ENCODE data around the gene CLASP2. TPM values are rescaled to one million over a fixed set of nuclear protein-coding genes. Genes with fewer than 3 reads are reported as not detected.

Gene CLASP2
- total RNA-seq, 5 donors from 2014 or later (not counting 1 experiment from before 2014, with no cell fraction given), result 54.0 to 80.1 (median 60.5) TPM

GRCh38 chr3:33547101-33547500 is 171.0 kb downstream of the CLASP2 start:
- no peak overlapping the region for H3K27ac ChIP-seq (ENCODE audit: low read length)
- H3K4me1 ChIP-seq (ENCODE audit: control insufficient read depth in 1 of 2, extremely low read depth in 1 of 2, insufficient read depth in 2 of 2, low read length in 2 of 2), result no peaks in the 10 kb centered on the region
- Mint-ChIP-seq H3K9me3 (peaks cover 0 to 4% (median 0%) of the 10 kb centered on the region in 3 donors), H3K27me3 (no peaks in the 10 kb centered on the region), H3K4me1 (no peaks in the 10 kb centered on the region), H3K27ac (no peak overlapping the region), H3K4me3 (no peak overlapping the region), H3K36me3 (peaks cover 40% of the 10 kb centered on the region)
- ChIA-PET POLR2A (no interaction called here), CTCF (no interaction called here)
- ATAC-seq (replicated peaks in 1 of 4) (no peak), DNase-seq (no peak)
- H3K9me3 ChIP-seq, result no peaks in the 10 kb centered on the region
- no peak overlapping the region for H3K4me3 ChIP-seq (ENCODE audit: control insufficient read depth in 1 of 2, extremely low read depth in 1 of 2, low read length in 1 of 2)
- peaks cover 0 to 27% of the 10 kb centered on the region in 2 donors for H3K36me3 ChIP-seq (ENCODE audit: control insufficient read depth in 2 of 2, extremely low read depth in 1 of 2, insufficient read depth in 1 of 2, low read length in 1 of 2)
- H3K27me3 ChIP-seq (replicated peaks in 1 of 2; ENCODE audit: control insufficient read depth in 2 of 2, extremely low read depth in 1 of 2, insufficient read depth in 2 of 2, low read length in 1 of 2), result no peaks in the 10 kb centered on the region
- WGBS (ENCODE audit: insufficient coverage), result no CpG with 5 or more reads among the region's 1 CpG

- DNase-seq (no peak), ATAC-seq (replicated peaks in 1 of 4) (no peak)
- no peaks in the 10 kb centered on the region for H3K4me1 Mint-ChIP-seq
- Histone ChIP-seq H3K9me3 (no peaks in the 10 kb centered on the region), H3K4me1 (ENCODE audit: control insufficient read depth in 1 of 2, extremely low read depth in 1 of 2, insufficient read depth in 2 of 2, low read length in 2 of 2) (no peaks in the 10 kb centered on the region), H3K27ac (ENCODE audit: low read length) (no peak overlapping the region), H3K4me3 (ENCODE audit: control insufficient read depth in 1 of 2, extremely low read depth in 1 of 2, low read length in 1 of 2) (no peak overlapping the region), H3K36me3 (ENCODE audit: control insufficient read depth in 2 of 2, extremely low read depth in 1 of 2, insufficient read depth in 1 of 2, low read length in 1 of 2) (peaks cover 0 to 17% of the 10 kb centered on the region in 2 donors), H3K27me3 (replicated peaks in 1 of 2; ENCODE audit: control insufficient read depth in 2 of 2, extremely low read depth in 1 of 2, insufficient read depth in 2 of 2, low read length in 1 of 2) (no peaks in the 10 kb centered on the region)
- H3K27me3 Mint-ChIP-seq, result no peaks in the 10 kb centered on the region
- H3K4me3 Mint-ChIP-seq, result no peak overlapping the region
- POLR2A ChIA-PET, result no interaction called here
- H3K9me3 Mint-ChIP-seq, result peaks cover 0 to 4% (median 0%) of the 10 kb centered on the region in 3 donors
- no peak overlapping the region for H3K27ac Mint-ChIP-seq
- H3K36me3 Mint-ChIP-seq, result peaks cover 32% of the 10 kb centered on the region
- CTCF ChIA-PET, result interaction anchor here in 1 of 2 donors (0.6 kb wide), 1 partner anchor 37 kb away, joined by 4 read pairs; no protein-coding TSS in a partner anchor
- WGBS (ENCODE audit: insufficient coverage), result no CpG with 5 or more reads among the region's 1 CpG
Measured at GRCh38 chr3:33544126-33544525, 173.9 kb downstream of the CLASP2 start.

- no peak overlapping the region for H3K27ac ChIP-seq (ENCODE audit: low read length)
- WGBS (ENCODE audit: insufficient coverage), result 100% methylated on average over 1 of the region's 1 CpG
- no peak overlapping the region for H3K27ac Mint-ChIP-seq
Measured at GRCh38 chr3:33543601-33544000, 174.5 kb downstream of the CLASP2 start.

GRCh38 chr3:33541918-33542317 is 176.1 kb downstream of the CLASP2 start:
- Mint-ChIP-seq H3K27ac (no peak overlapping the region), H3K27me3 (no peaks in the 10 kb centered on the region), H3K9me3 (no peaks in the 10 kb centered on the region), H3K4me1 (no peaks in the 10 kb centered on the region), H3K36me3 (peaks cover 45% of the 10 kb centered on the region), H3K4me3 (no peak overlapping the region)
- ChIA-PET CTCF (no interaction called here), POLR2A (no interaction called here)
- DNase-seq (no peak), ATAC-seq (replicated peaks in 1 of 4) (no peak)
- no peaks in the 10 kb centered on the region for H3K4me1 ChIP-seq (ENCODE audit: control insufficient read depth in 1 of 2, extremely low read depth in 1 of 2, insufficient read depth in 2 of 2, low read length in 2 of 2)
- no peaks in the 10 kb centered on the region for H3K27me3 ChIP-seq (replicated peaks in 1 of 2; ENCODE audit: control insufficient read depth in 2 of 2, extremely low read depth in 1 of 2, insufficient read depth in 2 of 2, low read length in 1 of 2)
- H3K4me3 ChIP-seq (ENCODE audit: control insufficient read depth in 1 of 2, extremely low read depth in 1 of 2, low read length in 1 of 2), result no peak overlapping the region
- peaks cover 0 to 22% of the 10 kb centered on the region in 2 donors for H3K36me3 ChIP-seq (ENCODE audit: control insufficient read depth in 2 of 2, extremely low read depth in 1 of 2, insufficient read depth in 1 of 2, low read length in 1 of 2)
- no peak overlapping the region for H3K27ac ChIP-seq (ENCODE audit: low read length)
- H3K9me3 ChIP-seq, result no peaks in the 10 kb centered on the region

More at GRCh38 chr3:33543601-33544000, 174.5 kb downstream of the CLASP2 start:
- DNase-seq, result no peak
- Mint-ChIP-seq H3K9me3 (peaks cover 0 to 2% (median 0%) of the 10 kb centered on the region in 3 donors), H3K4me1 (no peaks in the 10 kb centered on the region), H3K36me3 (peaks cover 32% of the 10 kb centered on the region), H3K27me3 (no peaks in the 10 kb centered on the region), H3K4me3 (no peak overlapping the region)
- Histone ChIP-seq H3K36me3 (ENCODE audit: control insufficient read depth in 2 of 2, extremely low read depth in 1 of 2, insufficient read depth in 1 of 2, low read length in 1 of 2) (peaks cover 0 to 17% of the 10 kb centered on the region in 2 donors), H3K4me3 (ENCODE audit: control insufficient read depth in 1 of 2, extremely low read depth in 1 of 2, low read length in 1 of 2) (no peak overlapping the region), H3K27me3 (replicated peaks in 1 of 2; ENCODE audit: control insufficient read depth in 2 of 2, extremely low read depth in 1 of 2, insufficient read depth in 2 of 2, low read length in 1 of 2) (no peaks in the 10 kb centered on the region), H3K4me1 (ENCODE audit: control insufficient read depth in 1 of 2, extremely low read depth in 1 of 2, insufficient read depth in 2 of 2, low read length in 2 of 2) (no peaks in the 10 kb centered on the region), H3K9me3 (no peaks in the 10 kb centered on the region)
- ATAC-seq (replicated peaks in 1 of 4), result no peak
- ChIA-PET POLR2A (no interaction called here), CTCF (no interaction called here)

- no peak overlapping the region for H3K27ac ChIP-seq (ENCODE audit: low read length)
- ATAC-seq (replicated peaks in 1 of 4), result no peak
- peaks cover 44% of the 10 kb centered on the region for H3K36me3 Mint-ChIP-seq
- no peak overlapping the region for H3K27ac Mint-ChIP-seq
- H3K9me3 ChIP-seq, result no peaks in the 10 kb centered on the region
- CTCF ChIA-PET, result interaction anchor here in 1 of 2 donors (0.7 to 1.0 kb wide), 2 partner anchors 19 to 50 kb away, joined by 3 to 4 read pairs; no protein-coding TSS in a partner anchor
- POLR2A ChIA-PET, result interaction anchor here in 1 of 2 donors (0.6 kb wide), 1 partner anchor 98 kb away, joined by 3 read pairs; no protein-coding TSS in a partner anchor
- no peaks in the 10 kb centered on the region for H3K27me3 ChIP-seq (replicated peaks in 1 of 2; ENCODE audit: control insufficient read depth in 2 of 2, extremely low read depth in 1 of 2, insufficient read depth in 2 of 2, low read length in 1 of 2)
- peaks cover 0 to 35% of the 10 kb centered on the region in 2 donors for H3K36me3 ChIP-seq (ENCODE audit: control insufficient read depth in 2 of 2, extremely low read depth in 1 of 2, insufficient read depth in 1 of 2, low read length in 1 of 2)
- no peaks in the 10 kb centered on the region for H3K9me3 Mint-ChIP-seq
- H3K4me3 ChIP-seq (ENCODE audit: control insufficient read depth in 1 of 2, extremely low read depth in 1 of 2, low read length in 1 of 2), result no peak overlapping the region
- H3K4me1 Mint-ChIP-seq, result no peaks in the 10 kb centered on the region
- H3K27me3 Mint-ChIP-seq, result no peaks in the 10 kb centered on the region
- no peak overlapping the region for H3K4me3 Mint-ChIP-seq
- no peak for DNase-seq
- WGBS (ENCODE audit: insufficient coverage), result no CpG with 5 or more reads among the region's 4 CpGs
- no peaks in the 10 kb centered on the region for H3K4me1 ChIP-seq (ENCODE audit: control insufficient read depth in 1 of 2, extremely low read depth in 1 of 2, insufficient read depth in 2 of 2, low read length in 2 of 2)
Measured at GRCh38 chr3:33538678-33539339, 179.2 kb downstream of the CLASP2 start.

- Histone ChIP-seq H3K27me3 (replicated peaks in 1 of 2; ENCODE audit: control insufficient read depth in 2 of 2, extremely low read depth in 1 of 2, insufficient read depth in 2 of 2, low read length in 1 of 2) (no peaks in the 10 kb centered on the region), H3K36me3 (ENCODE audit: control insufficient read depth in 2 of 2, extremely low read depth in 1 of 2, insufficient read depth in 1 of 2, low read length in 1 of 2) (peaks cover 0 to 35% of the 10 kb centered on the region in 2 donors), H3K27ac (ENCODE audit: low read length) (no peak overlapping the region), H3K4me3 (ENCODE audit: control insufficient read depth in 1 of 2, extremely low read depth in 1 of 2, low read length in 1 of 2) (no peak overlapping the region), H3K4me1 (ENCODE audit: control insufficient read depth in 1 of 2, extremely low read depth in 1 of 2, insufficient read depth in 2 of 2, low read length in 2 of 2) (no peaks in the 10 kb centered on the region), H3K9me3 (no peaks in the 10 kb centered on the region)
- Mint-ChIP-seq H3K27me3 (no peaks in the 10 kb centered on the region), H3K4me1 (no peaks in the 10 kb centered on the region), H3K4me3 (peak overlapping the region in 1 of 3 donors; percentile 5), H3K36me3 (peaks cover 50% of the 10 kb centered on the region), H3K9me3 (peaks cover 0 to under 1% (median 0%) of the 10 kb centered on the region in 3 donors), H3K27ac (peak overlapping the region in 1 of 2 donors; percentile 2)
- ChIA-PET POLR2A (no interaction called here), CTCF (no interaction called here)
- DNase-seq (no peak), ATAC-seq (replicated peaks in 1 of 4) (no peak)
Measured at GRCh38 chr3:33537133-33537532, 180.9 kb downstream of the CLASP2 start.
